Epithelial cell of proximal tubule (primary cell): Measurements from ENCODE around the gene LBH. TPM values are rescaled to one million over a fixed set of nuclear protein-coding genes. Genes with fewer than 3 reads are reported as not detected.

Experiments used
- DNase-seq: peaks from one replicate; pipeline ENCODE4 v3.0.0-alpha.2; 2011; ENCODE audit warnings: low read depth
- H3K4me3 ChIP-seq: 2 replicates; pipeline ENCODE4 v1.5.1; 2011; ENCODE audit warnings: low read depth, mild to moderate bottlenecking, low read length
- total RNA-seq: library from RNA; depleted of rRNA; stranded (reverse); fragments of >200 nt; gene quantifications from 2 replicates; pipeline ENCODE4 v1.2.3, GENCODE V29; 2015
- TF ChIP-seq, protein P1 (sequence below): conservative IDR thresholded peaks from 2 replicates; pipeline ENCODE4 v1.5.1; 2012; ENCODE audit warnings: low read depth, mild to moderate bottlenecking, low read length

The LBH gene
- total RNA-seq, 1 donor from 2014 or later = 18.0 TPM

GRCh38 chr2:30216157-30216556 lies 15.2 kb upstream of the LBH start:
- H3K4me3 ChIP-seq = no peak overlapping the region
- no peak for DNase-seq
- TF ChIP-seq, protein P1, sequence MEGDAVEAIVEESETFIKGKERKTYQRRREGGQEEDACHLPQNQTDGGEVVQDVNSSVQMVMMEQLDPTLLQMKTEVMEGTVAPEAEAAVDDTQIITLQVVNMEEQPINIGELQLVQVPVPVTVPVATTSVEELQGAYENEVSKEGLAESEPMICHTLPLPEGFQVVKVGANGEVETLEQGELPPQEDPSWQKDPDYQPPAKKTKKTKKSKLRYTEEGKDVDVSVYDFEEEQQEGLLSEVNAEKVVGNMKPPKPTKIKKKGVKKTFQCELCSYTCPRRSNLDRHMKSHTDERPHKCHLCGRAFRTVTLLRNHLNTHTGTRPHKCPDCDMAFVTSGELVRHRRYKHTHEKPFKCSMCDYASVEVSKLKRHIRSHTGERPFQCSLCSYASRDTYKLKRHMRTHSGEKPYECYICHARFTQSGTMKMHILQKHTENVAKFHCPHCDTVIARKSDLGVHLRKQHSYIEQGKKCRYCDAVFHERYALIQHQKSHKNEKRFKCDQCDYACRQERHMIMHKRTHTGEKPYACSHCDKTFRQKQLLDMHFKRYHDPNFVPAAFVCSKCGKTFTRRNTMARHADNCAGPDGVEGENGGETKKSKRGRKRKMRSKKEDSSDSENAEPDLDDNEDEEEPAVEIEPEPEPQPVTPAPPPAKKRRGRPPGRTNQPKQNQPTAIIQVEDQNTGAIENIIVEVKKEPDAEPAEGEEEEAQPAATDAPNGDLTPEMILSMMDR = no peak

GRCh38 chr2:30217644-30218337 lies 13.5 kb upstream of the LBH start:
- DNase-seq = no peak
- TF ChIP-seq, protein P1 = no peak
- no peak overlapping the region for H3K4me3 ChIP-seq

- TF ChIP-seq, protein P1 = no peak
- H3K4me3 ChIP-seq = no peak overlapping the region
- DNase-seq = no peak
These were observed 13.0 kb upstream of the LBH start for GRCh38 chr2:30218338-30218713.

- no peak for DNase-seq
- H3K4me3 ChIP-seq = no peak overlapping the region
- TF ChIP-seq, protein P1 = no peak
These were observed 12.5 kb upstream of the LBH start for GRCh38 chr2:30218814-30219213.

- TF ChIP-seq, protein P1 = no peak
- no peak for DNase-seq
- no peak overlapping the region for H3K4me3 ChIP-seq
These were observed 11.2 kb upstream of the LBH start for GRCh38 chr2:30219886-30220875.

DNA sequence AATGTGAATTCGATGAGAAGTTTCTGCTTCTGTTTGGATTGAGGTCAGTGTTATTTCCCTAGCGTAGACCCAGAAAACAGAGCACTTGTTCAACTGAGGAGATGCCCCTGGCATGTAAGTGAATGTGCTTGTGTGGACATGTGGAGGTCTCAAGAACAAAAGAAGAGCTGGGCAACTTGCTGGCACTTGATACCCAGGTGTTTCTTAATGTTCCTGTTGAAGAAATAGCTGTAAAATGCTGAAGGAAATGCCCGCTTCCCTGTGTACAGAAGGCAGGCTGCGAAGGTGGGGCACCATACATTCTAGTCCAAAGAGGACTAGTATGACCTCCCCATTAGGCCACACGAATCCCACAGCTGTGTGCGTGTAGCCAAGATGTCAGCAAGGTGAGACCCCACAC lies 9.8 kb upstream of the LBH start:
- no peak overlapping the region for H3K4me3 ChIP-seq
- TF ChIP-seq, protein P1 = no peak
- DNase-seq = no peak

DNA sequence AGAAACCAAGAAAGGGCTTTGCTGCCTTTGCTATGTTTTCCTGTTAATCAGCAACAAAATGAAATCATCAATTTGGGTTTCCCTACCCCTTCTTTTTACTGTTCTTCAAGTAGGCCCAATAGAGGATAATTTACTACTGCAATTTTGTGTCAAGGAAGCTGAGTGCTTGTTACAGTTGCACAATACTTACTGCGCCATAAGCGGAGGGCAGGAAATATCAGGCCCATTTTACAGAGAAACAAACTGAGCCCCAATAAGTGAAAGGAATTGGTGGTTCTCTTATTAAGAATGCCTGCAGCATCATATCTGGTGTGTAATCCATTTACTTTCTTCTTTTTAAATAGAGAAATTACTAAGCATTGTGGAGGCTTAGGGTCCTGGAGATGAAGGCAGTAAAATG lies 9.3 kb upstream of the LBH start:
- TF ChIP-seq, protein P1 = no peak
- no peak overlapping the region for H3K4me3 ChIP-seq

More for the DNA sequence above, 9.3 kb upstream of the LBH start:
- no peak for DNase-seq
